Measurements from ENCODE around the gene RABL6. TPM values are rescaled to one million over a fixed set of nuclear protein-coding genes. Genes with fewer than 3 reads are reported as not detected.

Gene RABL6
- total RNA-seq, 2 experiments from 2014 or later: 113 to 133 TPM

DNA sequence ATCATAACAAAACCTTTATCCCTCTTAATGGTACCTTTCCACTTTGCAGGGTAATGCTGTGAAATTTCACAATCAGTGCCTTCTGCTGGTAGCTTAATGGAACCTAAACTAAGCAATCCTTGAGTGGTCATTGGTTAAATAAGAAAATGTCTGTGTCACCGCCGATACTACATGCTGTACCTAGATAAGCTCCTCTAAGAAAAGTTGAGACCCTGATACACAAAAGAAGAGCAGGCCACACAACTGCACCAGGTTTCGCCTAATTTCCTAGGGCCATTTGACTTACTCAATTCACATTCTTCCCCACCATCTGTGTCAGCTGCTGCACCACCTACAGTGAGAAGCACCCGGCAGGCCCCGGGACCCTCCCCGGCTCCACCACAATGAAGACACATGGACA lies 67.4 kb downstream of the RABL6 start:
- H3K4me2 ChIP-seq (ENCODE audit: low read length): no peak overlapping the region
- H3K79me2 ChIP-seq (ENCODE audit: insufficient read depth, low read depth, low read length): no peaks in the 10 kb centered on the region
- no peaks in the 10 kb centered on the region for H3K9me2 ChIP-seq (ENCODE audit: insufficient read depth, low read length)
- CTCF ChIA-PET (ENCODE audit: unreplicated experiment): no interaction called here
- peaks cover 19% of the 10 kb centered on the region for H3K9me3 ChIP-seq (ENCODE audit: low read length)
- POLR2A ChIA-PET: no interaction called here
- no peak overlapping the region for H2AFZ ChIP-seq (ENCODE audit: low read length)
- H3K36me3 ChIP-seq (ENCODE audit: insufficient read depth, low read length): no peaks in the 10 kb centered on the region
- no peak overlapping the region for H3K27ac ChIP-seq (ENCODE audit: low read depth, low read length, poor library complexity, severe bottlenecking)
- TF ChIP-seq EZH2phosphoT487 (IDR thresholded peaks at IDR 0.05; ENCODE audit: borderline replicate concordance, low read depth, low read length): no peak
- TF ChIP-seq, protein P1, sequence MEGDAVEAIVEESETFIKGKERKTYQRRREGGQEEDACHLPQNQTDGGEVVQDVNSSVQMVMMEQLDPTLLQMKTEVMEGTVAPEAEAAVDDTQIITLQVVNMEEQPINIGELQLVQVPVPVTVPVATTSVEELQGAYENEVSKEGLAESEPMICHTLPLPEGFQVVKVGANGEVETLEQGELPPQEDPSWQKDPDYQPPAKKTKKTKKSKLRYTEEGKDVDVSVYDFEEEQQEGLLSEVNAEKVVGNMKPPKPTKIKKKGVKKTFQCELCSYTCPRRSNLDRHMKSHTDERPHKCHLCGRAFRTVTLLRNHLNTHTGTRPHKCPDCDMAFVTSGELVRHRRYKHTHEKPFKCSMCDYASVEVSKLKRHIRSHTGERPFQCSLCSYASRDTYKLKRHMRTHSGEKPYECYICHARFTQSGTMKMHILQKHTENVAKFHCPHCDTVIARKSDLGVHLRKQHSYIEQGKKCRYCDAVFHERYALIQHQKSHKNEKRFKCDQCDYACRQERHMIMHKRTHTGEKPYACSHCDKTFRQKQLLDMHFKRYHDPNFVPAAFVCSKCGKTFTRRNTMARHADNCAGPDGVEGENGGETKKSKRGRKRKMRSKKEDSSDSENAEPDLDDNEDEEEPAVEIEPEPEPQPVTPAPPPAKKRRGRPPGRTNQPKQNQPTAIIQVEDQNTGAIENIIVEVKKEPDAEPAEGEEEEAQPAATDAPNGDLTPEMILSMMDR (conservative IDR thresholded peaks at IDR 0.05; ENCODE audit: low read length): no peak
- H3K4me1 ChIP-seq (ENCODE audit: insufficient read depth, low read length, poor library complexity, severe bottlenecking): no peaks in the 10 kb centered on the region
- no TSS peak for BruUV-seq (replicated peaks)
- H3K4me3 ChIP-seq (ENCODE audit: low read depth, low read length, poor library complexity, severe bottlenecking): no peak overlapping the region
- DNase-seq (ENCODE audit: low spot score): no peak
- no peaks in the 10 kb centered on the region for H4K20me1 ChIP-seq (ENCODE audit: insufficient read depth, low read length)
- intact Hi-C loops (cut with micrococcal nuclease; ENCODE audit: unreplicated experiment): no loop called here

DNA sequence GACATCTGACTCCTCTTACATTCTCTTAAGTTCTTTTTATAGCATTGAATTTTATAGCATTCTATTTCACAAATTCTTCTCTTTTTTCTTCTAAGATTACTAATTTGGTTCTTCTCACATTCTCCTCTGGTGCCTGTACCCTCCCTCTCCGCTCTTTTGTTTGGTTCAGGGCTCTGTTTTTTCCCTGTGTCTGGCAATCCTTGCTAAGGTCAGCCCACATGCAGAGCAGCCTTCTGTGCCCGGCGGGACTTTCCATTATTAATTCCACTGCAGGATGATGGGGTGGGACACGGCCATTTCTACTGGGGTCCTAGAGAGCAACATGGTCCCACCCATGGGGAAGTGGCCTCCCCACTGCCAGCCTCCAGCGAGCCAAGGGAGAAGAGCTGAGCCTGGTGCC lies 68.7 kb downstream of the RABL6 start:
- intact Hi-C loops (cut with micrococcal nuclease; ENCODE audit: unreplicated experiment): no loop called here
- POLR2A ChIA-PET: interaction anchor here (0.7 kb wide), 1 partner anchor 13 kb away, joined by 3 read pairs; no protein-coding TSS in a partner anchor
- BruUV-seq (replicated peaks): no TSS peak

DNA sequence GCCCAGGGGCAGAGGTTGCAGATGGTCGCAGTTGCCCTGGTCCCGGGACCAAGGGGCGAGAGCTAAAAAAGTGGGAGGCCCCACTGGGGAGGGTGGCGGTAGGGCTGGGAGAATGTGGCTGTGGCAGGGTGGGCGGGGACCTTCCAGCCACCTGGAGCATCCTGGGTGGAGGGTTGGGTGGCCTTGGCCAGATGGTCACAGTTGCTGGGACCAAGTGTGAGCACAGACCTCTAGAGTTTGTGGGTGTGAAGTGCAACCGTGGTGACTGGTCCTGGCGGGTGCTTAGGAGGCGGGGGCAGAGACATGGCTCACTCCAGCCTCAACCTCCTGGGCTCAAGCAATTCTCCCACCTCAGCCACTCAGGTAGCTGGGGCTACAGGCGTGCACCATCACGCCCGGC lies 72.9 kb downstream of the RABL6 start:
- BruUV-seq (replicated peaks): no TSS peak
- CTCF ChIA-PET (ENCODE audit: unreplicated experiment): no interaction called here
- no peak for DNase-seq (ENCODE audit: low spot score)

More for the DNA sequence above, 68.7 kb downstream of the RABL6 start:
- Histone ChIP-seq H3K4me1 (ENCODE audit: insufficient read depth, low read length, poor library complexity, severe bottlenecking) (no peaks in the 10 kb centered on the region), H3K9me2 (ENCODE audit: insufficient read depth, low read length) (no peaks in the 10 kb centered on the region), H3K36me3 (ENCODE audit: insufficient read depth, low read length) (no peaks in the 10 kb centered on the region), H4K20me1 (ENCODE audit: insufficient read depth, low read length) (no peaks in the 10 kb centered on the region), H3K4me3 (ENCODE audit: low read depth, low read length, poor library complexity, severe bottlenecking) (no peak overlapping the region), H3K27ac (ENCODE audit: low read depth, low read length, poor library complexity, severe bottlenecking) (no peak overlapping the region), H3K4me2 (ENCODE audit: low read length) (no peak overlapping the region), H3K9me3 (ENCODE audit: low read length) (peaks cover 14% of the 10 kb centered on the region), H3K79me2 (ENCODE audit: insufficient read depth, low read depth, low read length) (no peaks in the 10 kb centered on the region), H2AFZ (ENCODE audit: low read length) (no peak overlapping the region)
- CTCF ChIA-PET (ENCODE audit: unreplicated experiment): no interaction called here
- DNase-seq (ENCODE audit: low spot score): no peak
- TF ChIP-seq, protein P1 (conservative IDR thresholded peaks at IDR 0.05; ENCODE audit: low read length): no peak
- no peak for TF ChIP-seq EZH2phosphoT487 (IDR thresholded peaks at IDR 0.05; ENCODE audit: borderline replicate concordance, low read depth, low read length)

More for the DNA sequence above, 72.9 kb downstream of the RABL6 start:
- Histone ChIP-seq H3K36me3 (ENCODE audit: insufficient read depth, low read length) (no peaks in the 10 kb centered on the region), H3K79me2 (ENCODE audit: insufficient read depth, low read depth, low read length) (no peaks in the 10 kb centered on the region), H2AFZ (ENCODE audit: low read length) (no peak overlapping the region), H3K4me1 (ENCODE audit: insufficient read depth, low read length, poor library complexity, severe bottlenecking) (peaks cover 21% of the 10 kb centered on the region), H3K4me2 (ENCODE audit: low read length) (no peak overlapping the region), H3K27ac (ENCODE audit: low read depth, low read length, poor library complexity, severe bottlenecking) (no peak overlapping the region), H3K9me3 (ENCODE audit: low read length) (no peaks in the 10 kb centered on the region), H3K9me2 (ENCODE audit: insufficient read depth, low read length) (no peaks in the 10 kb centered on the region), H3K4me3 (ENCODE audit: low read depth, low read length, poor library complexity, severe bottlenecking) (no peak overlapping the region), H4K20me1 (ENCODE audit: insufficient read depth, low read length) (no peaks in the 10 kb centered on the region)
- TF ChIP-seq EZH2phosphoT487 (IDR thresholded peaks at IDR 0.05; ENCODE audit: borderline replicate concordance, low read depth, low read length): no peak
- TF ChIP-seq, protein P1 (conservative IDR thresholded peaks at IDR 0.05; ENCODE audit: low read length): no peak
- intact Hi-C loops (cut with micrococcal nuclease; ENCODE audit: unreplicated experiment): no loop called here
- POLR2A ChIA-PET: interaction anchor here (0.6 kb wide), 1 partner anchor 52 kb away, joined by 3 read pairs; no protein-coding TSS in a partner anchor
